HG03571 (cell line): ENCODE results near the gene RAB3A.
"Not testable (repeated sequence)": the region's sequence is repeated elsewhere in the genome, so short reads cannot be mapped to it uniquely, and the experiment has no call there.

Experiments used
- ATAC-seq: cut with Tn5 transposase; IDR thresholded peaks from one replicate; pipeline ENCODE4 v1.9.1; 2021; ENCODE audit not compliant: unreplicated experiment

RAB3A gene

GRCh38 chr19:18224525-18225354 lies 20.9 kb upstream of the RAB3A start:
- ATAC-seq, result peak; percentile 89

GRCh38 chr19:18223860-18224524 lies 20.1 kb upstream of the RAB3A start:
- ATAC-seq, result no peak

GRCh38 chr19:18221815-18222725 lies 18.2 kb upstream of the RAB3A start:
- no peak for ATAC-seq

GRCh38 chr19:18220632-18221275 lies 16.9 kb upstream of the RAB3A start:
- no peak for ATAC-seq

GRCh38 chr19:18219911-18220631 lies 16.2 kb upstream of the RAB3A start:
- ATAC-seq, result no peak

- no peak for ATAC-seq
Observed at GRCh38 chr19:18218600-18218999, 14.8 kb upstream of the RAB3A start.

GRCh38 chr19:18218159-18218558 lies 14.3 kb upstream of the RAB3A start:
- no peak for ATAC-seq

GRCh38 chr19:18216789-18217188 lies 12.9 kb upstream of the RAB3A start:
- ATAC-seq, result no peak

- ATAC-seq, result no peak
Observed at GRCh38 chr19:18214779-18215433, 11.1 kb upstream of the RAB3A start.

- ATAC-seq, result no peak
Observed at GRCh38 chr19:18211683-18212082, 7.8 kb upstream of the RAB3A start.

- ATAC-seq, result not testable (repeated sequence)
Observed at GRCh38 chr19:18209912-18210311, 6.1 kb upstream of the RAB3A start.

- ATAC-seq, result no peak
Observed at GRCh38 chr19:18208098-18208951, 4.5 kb upstream of the RAB3A start.

GRCh38 chr19:18206018-18206417 lies 2.2 kb upstream of the RAB3A start:
- no peak for ATAC-seq

- ATAC-seq, result no peak
Observed at GRCh38 chr19:18205200-18205892, 1.5 kb upstream of the RAB3A start.

- peak; percentile 0 for ATAC-seq
Observed at GRCh38 chr19:18204394-18205199, 755 bp upstream of the RAB3A start.

GRCh38 chr19:18203408-18203862 lies 407 bp downstream of the RAB3A start:
- ATAC-seq, result no peak

GRCh38 chr19:18202778-18203407 lies 949 bp downstream of the RAB3A start:
- ATAC-seq, result no peak
